Natural killer cell (primary cell): ENCODE data around the gene APBA2. TPM values are rescaled to one million over a fixed set of nuclear protein-coding genes. Genes with fewer than 3 reads are reported as not detected.
"Not testable (repeated sequence)": the region's sequence is repeated elsewhere in the genome, so short reads cannot be mapped to it uniquely, and the experiment has no call there.

Experiments used
- ATAC-seq, 3 donors: fragments of 150-1000 bp in 2 of 3; fragments of 200-7000 bp in 1 of 3; cut with Tn5 transposase; 1 replicate in 1 of 3; 2 replicates in 2 of 3; pipeline ENCODE4 v1.10.0; 2021; ENCODE audit warnings: mild to moderate bottlenecking in 2 of 3, moderate library complexity in 2 of 3
- DNase-seq, 2 donors: peaks; one replicate each; pipeline versions ENCODE4 v3.0.0 to v3.0.0-alpha.2; 2013 to 2021; ENCODE audit warnings: mixed read lengths in 1 of 2
- H3K27ac ChIP-seq: one replicate; pipeline ENCODE4 v1.5.1; 2013; ENCODE audit warnings: mild to moderate bottlenecking, low read length
- H3K27me3 ChIP-seq: one replicate; pipeline ENCODE4 v1.6.1; 2013; ENCODE audit warnings: low read length; ENCODE audit not compliant: control insufficient read depth, insufficient read depth
- H3K36me3 ChIP-seq: one replicate; pipeline ENCODE4 v1.6.1; 2013; ENCODE audit warnings: low read length; ENCODE audit not compliant: control insufficient read depth, insufficient read depth
- H3K4me1 ChIP-seq: one replicate; pipeline ENCODE4 v1.6.1; 2013; ENCODE audit warnings: low read length; ENCODE audit not compliant: control insufficient read depth, insufficient read depth
- H3K4me3 ChIP-seq: one replicate; pipeline ENCODE4 v1.5.1; 2013; ENCODE audit warnings: low read length
- H3K9me3 ChIP-seq: one replicate; pipeline ENCODE4 v1.6.1; 2013; ENCODE audit warnings: low read length; ENCODE audit not compliant: control insufficient read depth, insufficient read depth
- H3K27ac Mint-ChIP-seq, 2 donors: one replicate each; pipeline ENCODE4 v1.8.0; 2022; ENCODE audit warnings: mild to moderate bottlenecking in 2 of 2, mixed read lengths in 2 of 2, moderate library complexity in 1 of 2
- H3K27me3 Mint-ChIP-seq, 2 donors: one replicate each; pipeline ENCODE4 v1.8.0; 2022; ENCODE audit warnings: low read depth in 2 of 2, mixed read lengths in 2 of 2
- H3K36me3 Mint-ChIP-seq: one replicate; pipeline ENCODE4 v1.8.0; 2022; ENCODE audit warnings: mixed read lengths
- H3K4me1 Mint-ChIP-seq, 2 donors: one replicate each; pipeline ENCODE4 v1.8.0; 2022; ENCODE audit warnings: mixed read lengths in 2 of 2
- H3K4me3 Mint-ChIP-seq: one replicate; pipeline ENCODE4 v1.8.0; 2022; ENCODE audit warnings: mild to moderate bottlenecking, moderate library complexity, mixed read lengths
- H3K9me3 Mint-ChIP-seq, 2 donors: one replicate each; pipeline ENCODE4 v1.8.0; 2022; ENCODE audit warnings: mixed read lengths in 2 of 2
- WGBS: methylation state at CpG from one replicate; pipeline ENCODE4 v1.1.7; 2013; ENCODE audit warnings: missing lambda C conversion rate; ENCODE audit not compliant: insufficient coverage; 5-methylcytosine and 5-hydroxymethylcytosine counted together
- intact Hi-C: fragments of 100-400 bp; cut with micrococcal nuclease; formaldehyde crosslinking; loops from one replicate; pipeline ENCODE4 v1.14.2; 2022
- total RNA-seq, 4 donors: library from RNA; stranded (reverse); fragments of 120-200 nt in 1 of 4; gene quantifications; one replicate each; pipeline versions ENCODE4 v1.2.3 to v1.2.4, GENCODE V29; 2013 to 2022
- TF ChIP-seq, protein P1 (sequence below): fragments of 200-600 bp; IDR thresholded peaks from one replicate; pipeline ENCODE4 v1.8.0; 2022; ENCODE audit warnings: antibody characterized with exemption

The APBA2 gene
- total RNA-seq, 3 donors from 2014 or later (not counting 1 experiment from before 2014, with no cell fraction given) = 96.4 to 119 (median 97.9) TPM

DNA sequence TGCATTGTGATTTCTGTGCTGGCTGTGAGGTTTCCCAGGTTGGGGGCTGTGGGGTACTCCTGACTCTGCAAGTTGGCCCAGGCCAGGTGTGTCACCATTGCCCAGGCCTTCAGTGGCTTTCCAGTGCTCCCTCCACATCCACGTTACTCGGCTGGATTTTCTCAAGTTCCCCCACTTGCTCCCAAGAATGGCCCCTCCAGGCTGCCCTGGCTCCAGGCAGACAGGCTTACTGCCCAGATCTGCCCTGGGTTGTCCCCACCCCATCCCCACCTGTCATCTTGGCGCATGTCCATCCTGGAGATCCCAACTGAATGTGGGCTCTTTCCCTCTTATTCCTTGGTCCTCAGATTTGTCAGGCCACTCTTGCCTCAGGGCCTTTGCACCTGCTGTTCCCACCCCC, 3.6 kb downstream of the APBA2 start:
- Mint-ChIP-seq H3K4me3 (peak overlapping the region; percentile 26), H3K9me3 (no peaks in the 10 kb centered on the region), H3K27ac (peak overlapping the region; percentile 88 to 89), H3K4me1 (peaks cover 55 to 69% of the 10 kb centered on the region in 2 donors), H3K27me3 (no peaks in the 10 kb centered on the region), H3K36me3 (no peaks in the 10 kb centered on the region)
- Histone ChIP-seq H3K36me3 (no peaks in the 10 kb centered on the region), H3K27ac (no peak overlapping the region), H3K4me3 (no peak overlapping the region), H3K9me3 (no peaks in the 10 kb centered on the region), H3K4me1 (peaks cover 53% of the 10 kb centered on the region), H3K27me3 (no peaks in the 10 kb centered on the region)
- TF ChIP-seq, protein P1, sequence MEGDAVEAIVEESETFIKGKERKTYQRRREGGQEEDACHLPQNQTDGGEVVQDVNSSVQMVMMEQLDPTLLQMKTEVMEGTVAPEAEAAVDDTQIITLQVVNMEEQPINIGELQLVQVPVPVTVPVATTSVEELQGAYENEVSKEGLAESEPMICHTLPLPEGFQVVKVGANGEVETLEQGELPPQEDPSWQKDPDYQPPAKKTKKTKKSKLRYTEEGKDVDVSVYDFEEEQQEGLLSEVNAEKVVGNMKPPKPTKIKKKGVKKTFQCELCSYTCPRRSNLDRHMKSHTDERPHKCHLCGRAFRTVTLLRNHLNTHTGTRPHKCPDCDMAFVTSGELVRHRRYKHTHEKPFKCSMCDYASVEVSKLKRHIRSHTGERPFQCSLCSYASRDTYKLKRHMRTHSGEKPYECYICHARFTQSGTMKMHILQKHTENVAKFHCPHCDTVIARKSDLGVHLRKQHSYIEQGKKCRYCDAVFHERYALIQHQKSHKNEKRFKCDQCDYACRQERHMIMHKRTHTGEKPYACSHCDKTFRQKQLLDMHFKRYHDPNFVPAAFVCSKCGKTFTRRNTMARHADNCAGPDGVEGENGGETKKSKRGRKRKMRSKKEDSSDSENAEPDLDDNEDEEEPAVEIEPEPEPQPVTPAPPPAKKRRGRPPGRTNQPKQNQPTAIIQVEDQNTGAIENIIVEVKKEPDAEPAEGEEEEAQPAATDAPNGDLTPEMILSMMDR = no peak
- ATAC-seq = no peak
- DNase-seq = no peak
- intact Hi-C loops = no loop called here
- WGBS = 94% methylated on average over 3 of the region's 3 CpGs

- H3K9me3 Mint-ChIP-seq, H3K36me3 Mint-ChIP-seq, H3K27me3 ChIP-seq, DNase-seq, ATAC-seq, H3K4me3 ChIP-seq, intact Hi-C loops, H3K27me3 Mint-ChIP-seq, H3K9me3 ChIP-seq, H3K36me3 ChIP-seq: not testable (repeated sequence)
- Mint-ChIP-seq H3K27ac (peak overlapping the region; percentile 88 to 89), H3K4me3 (peak overlapping the region; percentile 26), H3K4me1 (peaks cover 55 to 72% of the 10 kb centered on the region in 2 donors)
- WGBS = 97% methylated on average over 6 of the region's 6 CpGs
- peak overlapping the region; percentile 76 for H3K27ac ChIP-seq
- H3K4me1 ChIP-seq = peaks cover 53% of the 10 kb centered on the region
These were observed 4.1 kb downstream of the APBA2 start for GRCh38 chr15:28889871-28890270.

- Histone ChIP-seq H3K27ac (peak overlapping the region; percentile 76), H3K4me1 (peaks cover 48% of the 10 kb centered on the region)
- H3K36me3 ChIP-seq, H3K27me3 ChIP-seq, H3K9me3 Mint-ChIP-seq, H3K9me3 ChIP-seq, ATAC-seq, intact Hi-C loops, H3K4me3 ChIP-seq, DNase-seq, H3K27me3 Mint-ChIP-seq, H3K36me3 Mint-ChIP-seq: not testable (repeated sequence)
- Mint-ChIP-seq H3K4me1 (peaks cover 55 to 68% of the 10 kb centered on the region in 2 donors), H3K27ac (peak overlapping the region; percentile 88 to 89), H3K4me3 (peak overlapping the region; percentile 53)
- 89% methylated on average over 4 of the region's 4 CpGs for WGBS
These were observed 4.5 kb downstream of the APBA2 start for GRCh38 chr15:28890291-28890690.

- H3K4me1 ChIP-seq = peaks cover 46% of the 10 kb centered on the region
- ATAC-seq (peak in 1 of 3 donors; percentile 13), DNase-seq (peak in 1 of 2 donors; percentile 67)
- TF ChIP-seq, protein P1 = no peak
- intact Hi-C loops = no loop called here
- Mint-ChIP-seq H3K27ac (peak overlapping the region; percentile 88 to 89), H3K36me3 (no peaks in the 10 kb centered on the region), H3K9me3 (no peaks in the 10 kb centered on the region), H3K4me1 (peaks cover 55 to 73% of the 10 kb centered on the region in 2 donors), H3K4me3 (peak overlapping the region; percentile 53), H3K27me3 (no peaks in the 10 kb centered on the region)
- no peak overlapping the region for H3K4me3 ChIP-seq
- H3K27me3 ChIP-seq = no peaks in the 10 kb centered on the region
- H3K27ac ChIP-seq = peak overlapping the region; percentile 76
- no peaks in the 10 kb centered on the region for H3K36me3 ChIP-seq
- 67% methylated on average over 15 of the region's 15 CpGs for WGBS
- H3K9me3 ChIP-seq = no peaks in the 10 kb centered on the region
These were observed 5.1 kb downstream of the APBA2 start for GRCh38 chr15:28890711-28891495.
